HG03196 (cell line): Measurements from ENCODE around the gene CFAP52.
"Not testable (repeated sequence)": the region's sequence is repeated elsewhere in the genome, so short reads cannot be mapped to it uniquely, and the experiment has no call there.

Source experiments
- ATAC-seq: cut with Tn5 transposase; IDR thresholded peaks from one replicate; pipeline ENCODE4 v1.9.1; 2021; ENCODE audit not compliant: unreplicated experiment

Gene CFAP52

DNA sequence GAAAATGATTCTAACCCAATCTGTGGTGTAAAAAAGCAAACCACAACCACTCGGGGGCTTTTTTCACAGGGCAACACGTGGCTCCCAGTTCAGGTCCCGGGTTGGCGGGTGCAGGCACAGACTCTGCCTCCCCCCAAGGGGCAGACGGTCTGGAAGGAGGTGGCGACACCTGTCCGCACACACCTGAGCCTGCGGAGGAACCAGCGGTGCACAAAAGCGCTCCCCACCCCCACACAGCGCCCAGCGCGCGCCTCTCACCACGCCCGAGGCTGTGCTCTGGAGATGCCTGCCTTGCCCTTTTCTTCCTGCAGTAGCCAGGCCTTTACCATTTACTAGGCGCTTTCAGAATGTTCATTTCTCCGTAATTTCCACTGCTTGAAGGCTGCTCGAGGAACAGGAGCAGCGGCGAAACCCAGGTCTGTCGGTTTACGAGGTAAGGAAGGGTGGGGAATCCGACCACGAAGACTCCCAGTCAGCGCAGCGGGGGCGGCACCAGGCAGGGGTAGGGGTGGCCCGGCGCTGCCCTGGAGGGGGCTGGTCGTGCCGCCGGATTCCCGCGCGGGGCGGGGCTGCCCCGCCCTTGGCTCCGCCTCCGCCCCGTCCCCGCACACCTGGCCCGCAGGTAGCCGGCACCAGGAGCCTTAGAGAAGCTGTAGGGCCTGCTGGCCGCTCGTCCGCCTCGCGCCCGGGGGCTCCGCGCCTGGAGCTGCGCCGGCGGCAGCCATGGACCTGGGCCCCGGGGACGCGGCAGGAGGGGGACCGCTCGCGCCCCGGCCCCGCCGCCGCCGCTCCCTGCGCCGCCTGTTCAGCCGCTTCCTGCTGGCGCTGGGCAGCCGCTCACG is 68.7 kb downstream of the CFAP52 start, which contains the start of gene USP43:
USP43 (plus strand) TSS at position 608 of the 842 bp plus-strand sequence; CDS start at position 724, 116 bp downstream.
- no peak for ATAC-seq

DNA sequence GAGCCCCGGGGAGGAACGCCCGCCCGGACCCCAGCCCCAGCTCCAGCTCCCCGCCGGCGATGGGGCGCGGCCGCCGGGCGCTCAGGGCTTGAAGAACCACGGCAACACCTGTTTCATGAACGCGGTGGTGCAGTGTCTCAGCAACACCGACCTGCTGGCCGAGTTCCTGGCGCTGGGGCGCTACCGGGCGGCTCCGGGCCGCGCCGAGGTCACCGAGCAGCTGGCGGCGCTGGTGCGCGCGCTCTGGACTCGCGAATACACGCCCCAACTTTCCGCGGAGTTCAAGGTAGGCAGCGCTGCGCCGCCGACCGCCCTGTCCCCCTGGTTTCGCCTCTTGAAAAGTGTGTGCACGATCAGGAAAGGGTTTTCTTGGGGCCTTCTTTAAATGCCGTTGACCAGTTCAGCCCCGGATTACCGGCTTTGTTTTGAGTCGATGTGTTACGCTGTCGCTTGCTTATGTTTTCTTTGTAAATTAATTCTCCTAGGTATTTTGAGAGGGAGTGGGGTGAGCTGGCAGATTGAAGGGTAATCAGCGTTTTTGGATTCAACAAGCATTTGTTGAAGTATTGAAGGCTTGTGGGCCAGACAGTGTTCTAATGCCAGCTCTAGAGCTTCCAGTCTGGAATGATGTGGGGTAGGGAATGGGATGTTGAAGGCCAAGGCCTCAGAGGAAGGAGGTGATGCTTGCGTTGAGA is 69.6 kb downstream of the CFAP52 start:
- no peak for ATAC-seq

- ATAC-seq, result no peak
Measured at GRCh38 chr17:9646546-9646885, 70.1 kb downstream of the CFAP52 start.

- ATAC-seq, result no peak
Measured at GRCh38 chr17:9647014-9647413, 70.6 kb downstream of the CFAP52 start.

DNA sequence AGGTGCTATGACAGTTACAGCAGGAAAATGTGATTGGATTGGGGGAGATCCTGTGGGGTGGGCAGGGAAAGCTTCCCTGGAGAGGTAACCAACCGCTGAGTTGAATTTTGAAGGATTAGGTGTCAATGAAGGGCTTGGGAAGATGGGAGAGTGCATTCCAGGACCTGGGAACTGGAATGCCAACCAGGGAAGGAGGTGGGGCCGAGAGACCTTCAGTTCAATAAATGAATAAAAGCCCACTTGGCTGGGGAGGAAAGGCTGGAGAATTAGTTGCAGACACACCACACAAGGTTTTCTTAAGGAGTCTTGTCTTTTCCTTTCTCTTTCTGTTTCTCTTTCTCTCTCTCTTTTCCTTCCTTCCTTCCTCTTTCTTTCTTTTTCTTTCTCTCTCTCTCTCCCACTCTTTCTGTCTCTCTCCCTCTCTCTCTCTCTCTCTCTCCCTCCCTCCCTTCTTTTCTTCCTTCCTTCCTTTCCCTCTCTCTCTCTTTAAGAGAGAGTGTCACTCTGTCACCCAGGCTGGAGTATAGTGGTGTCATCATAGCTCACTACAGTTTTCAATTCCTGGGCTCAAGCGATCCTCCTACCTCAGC is 72.2 kb downstream of the CFAP52 start:
- no peak for ATAC-seq

- no peak for ATAC-seq
Measured at GRCh38 chr17:9658593-9659211, 82.3 kb downstream of the CFAP52 start.

- no peak for ATAC-seq
Measured at GRCh38 chr17:9661027-9661426, 84.6 kb downstream of the CFAP52 start.

DNA sequence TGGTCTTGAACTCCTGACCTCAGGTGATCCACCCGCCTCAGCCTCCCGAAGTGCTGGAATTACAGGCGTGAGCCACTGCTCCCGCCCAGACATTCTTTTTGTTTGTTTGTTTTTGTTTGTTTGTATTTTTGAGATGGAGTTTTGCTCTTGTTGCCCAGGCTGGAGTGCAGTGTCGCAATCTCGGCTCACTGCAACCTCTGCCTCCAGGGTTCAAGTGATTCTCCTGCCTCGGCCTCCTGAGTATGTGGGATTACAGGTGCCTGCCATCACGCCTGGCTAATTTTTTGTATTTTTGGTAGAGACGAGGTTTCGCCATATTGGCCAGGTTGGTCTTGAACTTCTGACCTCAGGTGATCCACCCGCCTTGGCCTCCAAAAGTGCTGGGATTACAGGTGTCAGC is 87.1 kb downstream of the CFAP52 start:
- not testable (repeated sequence) for ATAC-seq

DNA sequence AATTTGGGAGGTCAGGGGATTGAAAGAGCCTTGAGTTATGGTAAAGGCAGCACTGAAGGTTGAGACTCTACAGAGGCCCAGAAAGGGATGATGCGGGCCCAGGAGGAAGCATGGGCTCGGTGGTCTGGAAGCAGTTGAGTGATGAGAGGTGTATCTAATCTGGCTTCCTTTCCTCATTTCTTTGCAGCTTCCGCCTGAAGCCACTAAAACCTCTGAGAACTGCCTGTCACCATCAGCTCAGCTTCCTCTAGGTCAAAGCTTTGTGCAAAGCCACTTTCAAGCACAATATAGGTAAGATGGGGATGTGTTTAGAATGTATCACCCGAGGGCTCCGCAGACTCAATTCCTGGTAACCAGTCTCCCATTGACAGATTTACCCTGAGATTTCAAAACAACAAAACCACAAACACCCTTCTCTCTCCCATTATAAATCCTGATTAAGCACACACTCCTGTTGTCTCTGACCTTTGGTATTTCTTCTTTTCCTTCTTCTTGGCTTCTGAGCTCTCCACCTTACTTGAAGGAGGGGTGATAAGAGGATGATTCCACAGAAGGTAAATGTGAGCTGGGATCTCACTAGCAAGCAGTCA is 90.1 kb downstream of the CFAP52 start:
- ATAC-seq, result no peak

- no peak for ATAC-seq
Measured at GRCh38 chr17:9668517-9668916, 92.1 kb downstream of the CFAP52 start.

- ATAC-seq, result no peak
Measured at GRCh38 chr17:9669551-9670008, 93.1 kb downstream of the CFAP52 start.

DNA sequence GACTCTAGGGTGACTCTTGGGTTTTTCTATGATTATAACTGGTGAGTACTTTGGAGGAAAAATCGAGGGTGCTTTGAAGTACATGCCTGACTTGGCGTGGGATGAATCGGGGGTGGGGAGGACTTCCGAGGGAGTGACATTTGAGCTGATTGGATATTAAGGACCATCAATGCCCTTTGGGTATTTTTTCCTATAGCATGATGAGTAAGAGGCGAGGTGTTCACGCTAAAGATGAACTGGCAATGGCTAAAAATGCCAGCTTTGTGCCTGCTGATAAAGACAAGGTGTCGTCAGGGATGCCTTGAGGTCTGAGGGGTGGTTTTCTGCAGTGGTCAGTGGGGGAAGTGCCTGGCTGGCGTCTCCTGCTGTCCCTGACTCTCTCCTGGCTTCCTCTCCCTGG is 94.2 kb downstream of the CFAP52 start:
- no peak for ATAC-seq

DNA sequence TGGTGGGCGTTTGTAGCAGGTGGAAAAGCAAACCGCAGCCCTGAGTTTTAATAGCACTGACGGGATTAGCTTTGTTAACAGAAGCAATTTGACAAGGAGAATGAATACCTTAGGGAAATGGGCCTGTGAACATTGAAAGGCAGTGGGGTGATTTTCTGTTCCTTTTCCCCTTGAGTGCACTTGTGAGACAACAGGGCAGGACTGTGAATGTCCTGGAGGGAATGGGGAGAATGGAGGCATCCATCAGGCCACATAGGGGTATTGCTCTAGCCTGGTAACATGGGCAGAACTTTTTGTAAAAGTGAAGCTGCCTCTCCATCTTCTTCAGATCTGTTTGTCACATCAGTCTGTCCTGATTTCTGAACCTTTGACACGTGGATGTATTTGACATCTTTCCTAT is 95.1 kb downstream of the CFAP52 start:
- ATAC-seq, result no peak

GRCh38 chr17:9672266-9672665 is 95.8 kb downstream of the CFAP52 start:
- no peak for ATAC-seq

DNA sequence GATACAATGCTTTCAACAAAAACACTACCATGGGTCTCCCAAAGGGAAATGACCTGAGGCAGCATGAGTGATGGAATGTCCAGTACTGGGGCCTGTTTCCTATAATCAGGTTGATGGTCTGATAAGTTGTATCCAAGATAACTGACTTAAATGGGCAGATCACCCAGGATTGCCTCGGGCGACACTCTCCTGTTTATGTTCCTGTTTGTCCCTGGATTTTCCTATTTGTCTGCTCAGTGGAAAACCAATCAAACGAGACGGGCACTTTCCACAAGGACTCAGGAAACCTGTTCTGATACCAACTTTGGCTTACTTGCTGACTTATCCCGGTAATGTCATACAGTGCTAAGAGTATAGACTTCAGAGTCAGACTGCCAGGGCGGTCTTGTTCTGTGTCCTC is 96.2 kb downstream of the CFAP52 start:
- ATAC-seq, result no peak

DNA sequence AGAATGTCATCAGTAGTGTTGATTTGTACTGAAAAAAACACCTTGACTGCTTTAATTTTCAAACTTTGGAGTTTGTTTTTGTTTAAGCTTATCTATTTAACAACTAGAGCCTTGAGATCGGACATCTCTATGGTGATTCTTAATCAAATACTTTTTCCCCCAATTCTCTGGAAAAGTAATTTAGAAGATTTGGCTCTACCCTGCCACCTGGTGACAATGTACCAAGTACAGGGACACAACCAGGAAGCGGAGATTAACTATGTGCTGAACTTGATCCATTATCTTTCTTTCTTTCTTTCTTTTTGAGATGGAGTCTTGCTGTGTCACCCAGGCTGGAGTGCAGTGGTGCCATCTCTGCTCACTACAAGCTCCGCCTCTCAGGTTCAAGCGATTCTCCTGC is 99.6 kb downstream of the CFAP52 start:
- no peak for ATAC-seq

DNA sequence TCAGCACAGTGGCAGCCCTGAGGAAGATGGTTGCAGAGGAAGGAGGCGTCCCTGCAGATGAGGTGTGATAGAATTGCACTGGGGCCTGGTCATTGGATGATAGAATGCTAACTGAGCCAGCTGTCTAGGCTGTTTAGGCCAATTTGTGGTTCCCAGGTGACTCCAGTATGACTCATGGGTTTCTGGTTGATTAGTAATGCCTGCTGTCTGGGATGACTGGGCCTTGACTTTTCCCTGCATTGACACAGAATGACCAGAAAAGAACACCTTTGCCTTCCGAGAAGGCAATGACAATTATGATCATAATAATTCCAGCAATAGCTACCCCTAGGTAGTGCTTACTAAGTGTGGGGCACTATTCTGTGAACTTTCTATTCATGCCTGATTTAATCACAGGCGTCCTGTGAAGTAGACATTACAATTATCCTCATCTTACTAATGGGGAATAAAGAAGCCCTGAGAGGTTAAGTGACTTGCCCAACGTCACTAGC is 100.4 kb downstream of the CFAP52 start:
- ATAC-seq, result peak; percentile 59

GRCh38 chr17:9677411-9677810 is 101.0 kb downstream of the CFAP52 start:
- ATAC-seq, result no peak

DNA sequence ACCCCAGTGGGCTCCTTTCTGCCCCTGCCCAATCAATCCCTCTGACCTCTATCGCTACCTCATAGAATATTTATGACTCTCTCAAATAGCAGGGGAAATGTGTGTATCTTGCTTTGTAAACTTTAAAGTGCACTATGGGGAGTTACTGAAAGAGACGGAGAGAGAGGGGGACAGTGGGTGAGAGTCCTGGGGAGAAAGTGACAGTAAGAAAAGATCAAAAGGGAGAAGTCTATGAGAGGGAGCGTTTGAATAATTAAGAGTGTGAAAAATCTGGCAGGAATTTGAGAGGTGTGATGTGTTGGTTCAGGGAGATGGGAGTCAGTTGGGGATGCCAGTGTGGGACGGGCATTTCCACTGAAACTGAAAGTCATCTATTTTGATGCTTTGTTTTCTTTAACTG is 101.5 kb downstream of the CFAP52 start:
- ATAC-seq, result no peak

- ATAC-seq, result no peak
Measured at GRCh38 chr17:9684955-9685621, 108.6 kb downstream of the CFAP52 start.
